ENCODE results near the gene SEMA3F. TPM values are rescaled to one million over a fixed set of nuclear protein-coding genes. Genes with fewer than 3 reads are reported as not detected.
A peak's percentile ranks its signal among the peaks of the same experiment; 100 is the strongest.

SEMA3F gene
- total RNA-seq, 3 donors from 2014 or later (not counting 1 experiment from before 2014, with no cell fraction given), result 0.16 to 1.1 (median 0.78) TPM

DNA sequence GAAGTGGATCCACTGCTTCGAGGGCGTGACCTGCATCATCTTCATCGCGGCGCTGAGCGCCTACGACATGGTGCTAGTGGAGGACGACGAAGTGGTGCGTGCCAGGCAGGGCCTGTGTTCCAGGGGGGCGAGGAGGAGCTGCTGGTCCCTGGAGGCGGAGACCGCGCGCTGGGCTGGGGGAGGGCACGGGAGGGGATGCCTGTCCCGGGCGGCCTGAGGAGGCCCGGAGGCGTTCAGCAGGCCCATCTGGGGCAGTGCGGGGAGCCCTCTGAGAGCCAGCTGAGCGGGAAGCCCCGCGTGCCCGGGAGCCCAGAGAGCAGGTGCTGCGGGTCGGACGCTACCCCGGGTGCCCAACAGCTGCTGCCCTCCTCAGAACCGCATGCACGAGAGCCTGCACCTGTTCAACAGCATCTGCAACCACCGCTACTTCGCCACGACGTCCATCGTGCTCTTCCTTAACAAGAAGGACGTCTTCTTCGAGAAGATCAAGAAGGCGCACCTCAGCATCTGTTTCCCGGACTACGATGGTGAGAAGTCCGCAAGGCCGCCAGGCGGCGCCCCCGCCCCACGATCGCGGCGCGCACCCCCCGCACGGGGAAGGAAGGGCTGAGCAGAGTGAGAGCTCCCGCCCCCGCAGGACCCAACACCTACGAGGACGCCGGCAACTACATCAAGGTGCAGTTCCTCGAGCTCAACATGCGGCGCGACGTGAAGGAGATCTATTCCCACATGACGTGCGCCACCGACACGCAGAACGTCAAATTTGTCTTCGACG is 39.2 kb downstream of the SEMA3F start:
- Histone ChIP-seq H3K4me1 (ENCODE audit: control insufficient read depth, insufficient read depth, low read length) (peaks cover 21% of the 10 kb centered on the region), H3K27ac (ENCODE audit: low read length) (no peak overlapping the region), H3K27me3 (ENCODE audit: control insufficient read depth, insufficient read depth, low read length) (peaks cover 12% of the 10 kb centered on the region), H3K36me3 (ENCODE audit: control insufficient read depth, insufficient read depth, low read length) (no peaks in the 10 kb centered on the region), H3K4me3 (ENCODE audit: low read length) (no peak overlapping the region), H3K9me3 (ENCODE audit: control insufficient read depth, insufficient read depth, low read length) (no peaks in the 10 kb centered on the region)
- peak; percentile 87 to 88 (median 88) for ATAC-seq
- peak; percentile 81 to 92 for DNase-seq
- intact Hi-C loops (cut with micrococcal nuclease), result loop anchor here (1.0 kb wide), 2 partner anchors 32 to 52 kb away; no protein-coding TSS in a partner anchor
- H3K9me3 Mint-ChIP-seq, result no peaks in the 10 kb centered on the region
- peaks cover 0 to 6% of the 10 kb centered on the region in 2 donors for H3K4me1 Mint-ChIP-seq
- H3K27me3 Mint-ChIP-seq (ENCODE audit: low read depth in 2 of 2), result peaks cover 7 to 14% of the 10 kb centered on the region in 2 donors
- no peaks in the 10 kb centered on the region for H3K36me3 Mint-ChIP-seq
- 11% methylated on average over 70 of the region's 70 CpGs for WGBS (ENCODE audit: insufficient coverage)
- TF ChIP-seq, protein P1, sequence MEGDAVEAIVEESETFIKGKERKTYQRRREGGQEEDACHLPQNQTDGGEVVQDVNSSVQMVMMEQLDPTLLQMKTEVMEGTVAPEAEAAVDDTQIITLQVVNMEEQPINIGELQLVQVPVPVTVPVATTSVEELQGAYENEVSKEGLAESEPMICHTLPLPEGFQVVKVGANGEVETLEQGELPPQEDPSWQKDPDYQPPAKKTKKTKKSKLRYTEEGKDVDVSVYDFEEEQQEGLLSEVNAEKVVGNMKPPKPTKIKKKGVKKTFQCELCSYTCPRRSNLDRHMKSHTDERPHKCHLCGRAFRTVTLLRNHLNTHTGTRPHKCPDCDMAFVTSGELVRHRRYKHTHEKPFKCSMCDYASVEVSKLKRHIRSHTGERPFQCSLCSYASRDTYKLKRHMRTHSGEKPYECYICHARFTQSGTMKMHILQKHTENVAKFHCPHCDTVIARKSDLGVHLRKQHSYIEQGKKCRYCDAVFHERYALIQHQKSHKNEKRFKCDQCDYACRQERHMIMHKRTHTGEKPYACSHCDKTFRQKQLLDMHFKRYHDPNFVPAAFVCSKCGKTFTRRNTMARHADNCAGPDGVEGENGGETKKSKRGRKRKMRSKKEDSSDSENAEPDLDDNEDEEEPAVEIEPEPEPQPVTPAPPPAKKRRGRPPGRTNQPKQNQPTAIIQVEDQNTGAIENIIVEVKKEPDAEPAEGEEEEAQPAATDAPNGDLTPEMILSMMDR (IDR thresholded peaks at IDR 0.05), result peak; percentile 84
- peak overlapping the region; percentile 53 for H3K4me3 Mint-ChIP-seq
- peak overlapping the region in 1 of 2 donors; percentile 45 for H3K27ac Mint-ChIP-seq

- Mint-ChIP-seq H3K4me3 (peak overlapping the region; percentile 53), H3K36me3 (no peaks in the 10 kb centered on the region), H3K27me3 (ENCODE audit: low read depth in 2 of 2) (peaks cover 7 to 14% of the 10 kb centered on the region in 2 donors), H3K27ac (peak overlapping the region in 1 of 2 donors; percentile 45), H3K4me1 (peaks cover 0 to 6% of the 10 kb centered on the region in 2 donors), H3K9me3 (no peaks in the 10 kb centered on the region)
- peaks cover 12% of the 10 kb centered on the region for H3K27me3 ChIP-seq (ENCODE audit: control insufficient read depth, insufficient read depth, low read length)
- H3K4me1 ChIP-seq (ENCODE audit: control insufficient read depth, insufficient read depth, low read length), result peaks cover 21% of the 10 kb centered on the region
- WGBS (ENCODE audit: insufficient coverage), result 58% methylated on average over 14 of the region's 14 CpGs
- intact Hi-C loops (cut with micrococcal nuclease), result loop anchor here (1.0 kb wide), 2 partner anchors 31 to 51 kb away; no protein-coding TSS in a partner anchor
- H3K27ac ChIP-seq (ENCODE audit: low read length), result no peak overlapping the region
- H3K36me3 ChIP-seq (ENCODE audit: control insufficient read depth, insufficient read depth, low read length), result no peaks in the 10 kb centered on the region
- TF ChIP-seq, protein P1 (IDR thresholded peaks at IDR 0.05), result no peak
- no peak for DNase-seq
- peak; percentile 51 to 67 (median 57) for ATAC-seq
- H3K9me3 ChIP-seq (ENCODE audit: control insufficient read depth, insufficient read depth, low read length), result no peaks in the 10 kb centered on the region
- no peak overlapping the region for H3K4me3 ChIP-seq (ENCODE audit: low read length)
These were observed 39.9 kb downstream of the SEMA3F start for GRCh38 chr3:50194903-50195500.

GRCh38 chr3:50195501-50196252 is 40.6 kb downstream of the SEMA3F start:
- Histone ChIP-seq H3K27me3 (ENCODE audit: control insufficient read depth, insufficient read depth, low read length) (peaks cover 12% of the 10 kb centered on the region), H3K36me3 (ENCODE audit: control insufficient read depth, insufficient read depth, low read length) (no peaks in the 10 kb centered on the region), H3K9me3 (ENCODE audit: control insufficient read depth, insufficient read depth, low read length) (no peaks in the 10 kb centered on the region), H3K4me3 (ENCODE audit: low read length) (no peak overlapping the region), H3K4me1 (ENCODE audit: control insufficient read depth, insufficient read depth, low read length) (peaks cover 21% of the 10 kb centered on the region), H3K27ac (ENCODE audit: low read length) (no peak overlapping the region)
- H3K27ac Mint-ChIP-seq, result no peak overlapping the region
- 76% methylated on average over 4 of the region's 4 CpGs for WGBS (ENCODE audit: insufficient coverage)
- no peaks in the 10 kb centered on the region for H3K9me3 Mint-ChIP-seq
- no peak for ATAC-seq
- TF ChIP-seq, protein P1 (IDR thresholded peaks at IDR 0.05), result no peak
- intact Hi-C loops (cut with micrococcal nuclease), result no loop called here
- no peak for DNase-seq
- no peaks in the 10 kb centered on the region for H3K36me3 Mint-ChIP-seq
- H3K4me1 Mint-ChIP-seq, result peaks cover 0 to 6% of the 10 kb centered on the region in 2 donors
- peaks cover 7 to 14% of the 10 kb centered on the region in 2 donors for H3K27me3 Mint-ChIP-seq (ENCODE audit: low read depth in 2 of 2)
- H3K4me3 Mint-ChIP-seq, result no peak overlapping the region

Data from natural killer cell (primary cell).